GM12873 (cell line): Measurements from ENCODE around the gene CDKL1.

Experiments
- TF ChIP-seq, protein P1 (sequence below): IDR thresholded peaks from 2 replicates; pipeline ENCODE4 v1.5.1; 2012; ENCODE audit warnings: low read depth, mild to moderate bottlenecking, moderate library complexity, low read length, control low read depth; ENCODE audit not compliant: insufficient read depth; ENCODE audit errors: missing control alignments

Gene CDKL1

DNA sequence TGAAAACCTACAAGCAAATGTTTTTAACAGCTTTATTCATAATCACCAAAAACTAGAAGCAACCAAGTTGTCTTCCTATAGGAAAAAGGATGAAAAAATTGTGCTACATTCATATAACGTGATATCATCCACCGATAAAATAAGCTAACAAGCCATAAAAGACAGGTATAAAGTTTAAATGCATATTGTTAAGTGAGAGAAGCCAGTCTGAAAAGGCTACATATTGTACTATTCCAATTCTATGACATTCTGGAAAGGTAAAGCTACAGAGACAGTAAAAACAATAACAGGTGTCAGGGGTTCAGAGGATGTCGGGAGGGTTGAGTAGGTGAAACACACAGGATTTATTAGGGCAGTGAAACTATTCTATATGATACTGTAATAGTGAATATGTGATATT lies 22.7 kb downstream of the CDKL1 start:
- TF ChIP-seq, protein P1, sequence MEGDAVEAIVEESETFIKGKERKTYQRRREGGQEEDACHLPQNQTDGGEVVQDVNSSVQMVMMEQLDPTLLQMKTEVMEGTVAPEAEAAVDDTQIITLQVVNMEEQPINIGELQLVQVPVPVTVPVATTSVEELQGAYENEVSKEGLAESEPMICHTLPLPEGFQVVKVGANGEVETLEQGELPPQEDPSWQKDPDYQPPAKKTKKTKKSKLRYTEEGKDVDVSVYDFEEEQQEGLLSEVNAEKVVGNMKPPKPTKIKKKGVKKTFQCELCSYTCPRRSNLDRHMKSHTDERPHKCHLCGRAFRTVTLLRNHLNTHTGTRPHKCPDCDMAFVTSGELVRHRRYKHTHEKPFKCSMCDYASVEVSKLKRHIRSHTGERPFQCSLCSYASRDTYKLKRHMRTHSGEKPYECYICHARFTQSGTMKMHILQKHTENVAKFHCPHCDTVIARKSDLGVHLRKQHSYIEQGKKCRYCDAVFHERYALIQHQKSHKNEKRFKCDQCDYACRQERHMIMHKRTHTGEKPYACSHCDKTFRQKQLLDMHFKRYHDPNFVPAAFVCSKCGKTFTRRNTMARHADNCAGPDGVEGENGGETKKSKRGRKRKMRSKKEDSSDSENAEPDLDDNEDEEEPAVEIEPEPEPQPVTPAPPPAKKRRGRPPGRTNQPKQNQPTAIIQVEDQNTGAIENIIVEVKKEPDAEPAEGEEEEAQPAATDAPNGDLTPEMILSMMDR = no peak

DNA sequence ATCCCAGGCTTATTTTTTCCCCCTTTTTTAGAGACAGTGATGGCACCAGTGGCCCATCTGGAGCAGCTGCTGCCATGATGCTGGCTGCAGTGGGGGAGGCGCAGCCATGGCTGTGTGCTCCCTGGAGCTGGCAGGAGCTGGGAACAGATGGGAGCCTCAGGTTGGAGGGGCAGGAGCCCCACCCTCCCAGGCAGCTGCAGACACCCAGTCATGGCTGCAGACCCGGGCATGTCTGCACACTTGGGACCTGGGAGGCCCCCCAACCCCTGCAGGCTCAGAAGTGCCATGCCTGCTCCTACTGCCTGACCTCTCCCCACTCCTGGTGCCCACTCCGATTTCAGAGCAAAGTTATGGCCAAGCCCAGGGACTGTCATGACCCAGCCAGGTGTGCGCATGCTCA lies 25.1 kb downstream of the CDKL1 start:
- TF ChIP-seq, protein P1 = no peak

DNA sequence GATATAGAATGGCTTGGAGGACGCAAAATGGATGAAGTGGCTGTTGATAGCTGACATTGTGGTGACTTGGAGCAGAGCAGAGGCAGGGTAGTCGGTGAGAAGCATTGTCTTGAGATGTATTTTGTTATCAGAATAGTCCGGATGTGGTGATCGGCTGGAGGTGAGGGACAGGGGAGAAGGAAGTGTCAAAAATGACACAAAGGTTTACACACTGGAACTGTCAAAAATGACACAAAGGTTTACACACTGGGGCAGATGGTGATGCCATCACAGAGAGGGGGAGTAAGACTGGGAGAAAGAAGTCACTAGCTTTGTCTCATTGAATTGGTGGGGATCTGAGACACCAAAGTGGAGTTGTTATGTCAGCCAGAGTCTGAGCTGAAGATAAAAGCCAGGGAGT lies 30.1 kb downstream of the CDKL1 start:
- TF ChIP-seq, protein P1 = no peak

DNA sequence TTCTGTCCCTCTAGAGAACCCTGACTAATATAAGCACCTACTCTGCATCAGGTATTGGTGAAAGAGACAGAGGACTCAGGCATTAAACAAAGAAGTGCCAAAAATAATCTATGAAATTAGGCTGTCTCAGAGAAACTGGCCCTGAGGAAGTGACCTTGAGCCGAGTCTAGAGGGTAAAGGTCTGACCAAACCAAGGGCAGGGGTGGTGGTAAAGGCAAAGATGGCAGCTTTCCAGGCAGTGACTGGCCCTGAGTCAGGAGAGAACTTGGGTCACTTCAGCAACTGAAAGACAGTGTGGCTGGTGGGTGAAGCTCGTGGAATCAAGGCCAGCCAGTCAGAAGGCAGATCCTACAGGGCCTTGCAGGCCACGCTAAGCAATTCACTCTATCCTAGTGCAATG lies 30.6 kb downstream of the CDKL1 start:
- TF ChIP-seq, protein P1 = no peak

DNA sequence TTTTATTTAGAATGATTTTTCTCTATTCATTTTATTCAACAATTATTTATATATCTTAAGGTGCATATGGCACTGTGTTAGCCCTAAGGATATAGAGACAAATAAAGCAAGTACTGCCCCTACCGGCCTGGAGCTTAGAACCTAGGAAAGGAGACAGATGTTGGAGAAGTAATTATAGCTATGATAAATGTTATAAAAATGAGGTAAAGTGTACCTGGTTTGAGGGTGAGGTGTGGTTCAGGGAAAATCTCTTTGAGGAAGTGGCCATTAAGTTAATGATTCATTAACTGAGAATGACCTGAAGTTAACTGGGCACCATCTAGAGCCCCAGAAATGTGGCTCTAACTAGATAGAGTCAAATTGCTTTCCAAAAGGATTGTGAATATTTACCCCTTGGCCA lies 31.9 kb downstream of the CDKL1 start:
- TF ChIP-seq, protein P1 = no peak

DNA sequence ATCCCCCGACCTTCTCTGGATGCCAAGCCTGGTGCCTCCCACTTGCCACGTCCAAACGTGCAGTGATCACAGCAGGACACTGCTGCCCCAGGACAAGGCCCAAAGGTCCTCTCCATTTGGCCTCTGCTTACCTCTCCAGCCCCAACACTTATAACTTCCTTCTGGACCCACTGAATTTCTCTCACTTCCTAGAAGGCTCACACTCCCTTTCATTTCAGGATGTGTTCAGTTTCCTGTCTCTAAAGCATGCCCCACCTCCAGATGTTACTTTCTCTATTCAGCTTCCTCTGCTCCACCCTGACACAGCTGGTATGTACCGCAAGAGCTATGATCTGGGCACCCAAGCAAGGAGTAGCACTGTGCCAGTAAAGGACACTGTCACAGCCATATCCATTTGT lies 33.0 kb downstream of the CDKL1 start:
- TF ChIP-seq, protein P1 = no peak

DNA sequence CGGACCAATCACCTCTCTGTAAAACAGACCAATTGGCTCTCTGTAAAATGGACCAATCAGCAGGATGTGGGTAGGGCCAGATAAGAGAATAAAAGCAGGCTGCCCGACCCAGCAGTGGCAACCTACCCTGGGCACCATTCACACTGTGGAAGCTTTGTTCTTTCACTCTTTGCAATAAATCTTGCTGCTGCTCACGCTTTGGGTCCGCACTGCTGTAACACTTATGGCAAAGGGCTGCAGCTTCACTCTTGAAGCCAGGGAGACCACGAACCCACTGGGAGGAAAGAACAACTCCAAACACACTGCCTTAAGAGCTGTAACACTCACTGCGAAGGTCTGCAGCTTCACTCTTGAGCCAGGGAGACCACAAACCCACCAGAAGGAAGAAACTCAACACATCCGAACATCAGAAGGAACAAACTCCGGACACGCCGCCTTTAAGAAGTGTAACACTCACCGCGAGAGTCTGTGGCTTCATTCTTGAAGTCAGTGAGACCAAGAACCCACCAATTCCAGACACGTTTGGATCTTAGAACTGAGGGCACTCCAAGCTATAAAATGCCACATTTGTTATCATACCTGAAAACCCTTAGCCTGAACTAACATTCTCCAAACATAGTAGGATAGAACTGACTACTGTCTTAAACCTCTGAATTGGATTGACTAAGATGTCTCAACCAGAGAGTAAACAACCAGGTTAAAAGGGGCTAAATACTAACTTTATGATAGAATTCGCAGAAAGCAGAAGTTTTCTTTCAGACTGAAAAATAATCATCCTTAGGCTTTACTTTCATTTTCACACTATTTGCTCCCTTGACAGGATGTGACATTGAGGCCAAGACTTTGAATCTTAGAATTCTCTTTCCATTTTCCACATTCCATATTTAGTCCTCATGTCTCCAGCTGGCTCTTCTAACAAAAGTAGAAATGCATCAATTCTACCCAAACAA lies 33.6 kb downstream of the CDKL1 start:
- TF ChIP-seq, protein P1 = no peak
